Measurements from ENCODE around the gene MTHFR. TPM values are rescaled to one million over a fixed set of nuclear protein-coding genes. Genes with fewer than 3 reads are reported as not detected.

The MTHFR gene
- total RNA-seq, 4 donors from 2014 or later, result 18.6 to 46.7 (median 27.9) TPM

GRCh38 chr1:11777658-11778322 is 28.0 kb downstream of the MTHFR start:
- Histone ChIP-seq H3K27ac (no peak overlapping the region), H3K4me1 (no peaks in the 10 kb centered on the region), H3K27me3 (no peaks in the 10 kb centered on the region), H3K4me3 (no peak overlapping the region), H3K9me3 (no peaks in the 10 kb centered on the region), H3K36me3 (no peaks in the 10 kb centered on the region)
- TF ChIP-seq, protein P1, sequence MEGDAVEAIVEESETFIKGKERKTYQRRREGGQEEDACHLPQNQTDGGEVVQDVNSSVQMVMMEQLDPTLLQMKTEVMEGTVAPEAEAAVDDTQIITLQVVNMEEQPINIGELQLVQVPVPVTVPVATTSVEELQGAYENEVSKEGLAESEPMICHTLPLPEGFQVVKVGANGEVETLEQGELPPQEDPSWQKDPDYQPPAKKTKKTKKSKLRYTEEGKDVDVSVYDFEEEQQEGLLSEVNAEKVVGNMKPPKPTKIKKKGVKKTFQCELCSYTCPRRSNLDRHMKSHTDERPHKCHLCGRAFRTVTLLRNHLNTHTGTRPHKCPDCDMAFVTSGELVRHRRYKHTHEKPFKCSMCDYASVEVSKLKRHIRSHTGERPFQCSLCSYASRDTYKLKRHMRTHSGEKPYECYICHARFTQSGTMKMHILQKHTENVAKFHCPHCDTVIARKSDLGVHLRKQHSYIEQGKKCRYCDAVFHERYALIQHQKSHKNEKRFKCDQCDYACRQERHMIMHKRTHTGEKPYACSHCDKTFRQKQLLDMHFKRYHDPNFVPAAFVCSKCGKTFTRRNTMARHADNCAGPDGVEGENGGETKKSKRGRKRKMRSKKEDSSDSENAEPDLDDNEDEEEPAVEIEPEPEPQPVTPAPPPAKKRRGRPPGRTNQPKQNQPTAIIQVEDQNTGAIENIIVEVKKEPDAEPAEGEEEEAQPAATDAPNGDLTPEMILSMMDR (IDR thresholded peaks at IDR 0.05), result no peak
- TF ChIP-seq EP300 (IDR thresholded peaks at IDR 0.05) (no peak), POLR2AphosphoS5 (IDR thresholded peaks at IDR 0.05) (no peak), POLR2A (IDR thresholded peaks at IDR 0.05) (no peak)
- WGBS, 2 donors (ENCODE audit: low coverage in 1 of 2), result no CpG with 5 or more reads among the region's 8 CpGs
- no peak for ATAC-seq

GRCh38 chr1:11774753-11775152 is 31.0 kb downstream of the MTHFR start:
- Histone ChIP-seq H3K27ac (no peak overlapping the region), H3K4me3 (no peak overlapping the region), H3K9me3 (no peaks in the 10 kb centered on the region), H3K36me3 (no peaks in the 10 kb centered on the region), H3K4me1 (no peaks in the 10 kb centered on the region), H3K27me3 (peaks cover 12% of the 10 kb centered on the region)
- ATAC-seq, result no peak
- WGBS, 2 donors (ENCODE audit: low coverage in 1 of 2), result 83% methylated on average over 9 of the region's 9 CpGs; no CpG with 5 or more reads in 1 of the 2 donors
- TF ChIP-seq POLR2A (IDR thresholded peaks at IDR 0.05) (no peak), EP300 (IDR thresholded peaks at IDR 0.05) (no peak), POLR2AphosphoS5 (IDR thresholded peaks at IDR 0.05) (no peak)
- TF ChIP-seq, protein P1 (IDR thresholded peaks at IDR 0.05), result no peak

- Histone ChIP-seq H3K4me1 (no peaks in the 10 kb centered on the region), H3K27me3 (peaks cover 12% of the 10 kb centered on the region), H3K36me3 (no peaks in the 10 kb centered on the region), H3K4me3 (no peak overlapping the region), H3K27ac (no peak overlapping the region), H3K9me3 (no peaks in the 10 kb centered on the region)
- no peak for TF ChIP-seq POLR2A (IDR thresholded peaks at IDR 0.05)
- no peak for TF ChIP-seq POLR2AphosphoS5 (IDR thresholded peaks at IDR 0.05)
- TF ChIP-seq, protein P1 (IDR thresholded peaks at IDR 0.05), result no peak
- no peak for TF ChIP-seq EP300 (IDR thresholded peaks at IDR 0.05)
- WGBS, 2 donors (ENCODE audit: low coverage in 1 of 2), result 56 to 64% methylated on average over 3 of the region's 5 CpGs
- no peak for ATAC-seq
These were observed 33.3 kb downstream of the MTHFR start for GRCh38 chr1:11772458-11772857.

DNA sequence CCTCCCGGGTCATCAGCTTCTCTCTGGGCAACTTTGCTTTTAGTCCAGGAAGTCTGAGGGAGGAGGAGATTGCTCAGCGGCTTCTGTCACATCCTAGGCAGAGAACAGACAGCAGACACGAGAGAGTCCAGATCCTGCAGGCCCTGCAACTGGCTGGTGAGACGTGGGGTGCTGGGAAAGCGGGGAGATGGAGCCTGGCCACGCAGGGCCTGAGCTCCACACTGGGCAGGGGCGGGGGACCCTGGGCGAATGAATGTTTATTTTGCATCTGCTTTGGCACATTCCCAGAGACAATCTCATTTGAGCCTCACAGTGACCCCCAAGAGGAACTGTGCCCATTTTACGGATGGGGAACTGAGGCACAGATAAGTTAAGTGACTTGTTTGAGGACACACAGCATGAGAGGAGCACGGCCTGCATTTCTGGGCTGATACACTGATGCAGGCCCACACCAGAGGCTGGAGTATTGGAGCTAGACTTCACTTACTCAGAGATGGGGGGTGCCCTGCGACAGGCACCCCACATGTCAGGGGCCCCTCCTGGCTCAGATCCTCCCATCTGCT is 34.2 kb downstream of the MTHFR start:
- Histone ChIP-seq H3K9me3 (no peaks in the 10 kb centered on the region), H3K27me3 (peaks cover 19% of the 10 kb centered on the region), H3K27ac (no peak overlapping the region), H3K36me3 (no peaks in the 10 kb centered on the region), H3K4me1 (no peaks in the 10 kb centered on the region), H3K4me3 (no peak overlapping the region)
- TF ChIP-seq POLR2AphosphoS5 (IDR thresholded peaks at IDR 0.05) (no peak), POLR2A (IDR thresholded peaks at IDR 0.05) (no peak), EP300 (IDR thresholded peaks at IDR 0.05) (no peak)
- TF ChIP-seq, protein P1 (IDR thresholded peaks at IDR 0.05), result no peak
- ATAC-seq, result no peak
- 50% methylated on average over 2 of the region's 11 CpGs; no CpG with 5 or more reads in 1 of the 2 donors for WGBS, 2 donors (ENCODE audit: low coverage in 1 of 2)

DNA sequence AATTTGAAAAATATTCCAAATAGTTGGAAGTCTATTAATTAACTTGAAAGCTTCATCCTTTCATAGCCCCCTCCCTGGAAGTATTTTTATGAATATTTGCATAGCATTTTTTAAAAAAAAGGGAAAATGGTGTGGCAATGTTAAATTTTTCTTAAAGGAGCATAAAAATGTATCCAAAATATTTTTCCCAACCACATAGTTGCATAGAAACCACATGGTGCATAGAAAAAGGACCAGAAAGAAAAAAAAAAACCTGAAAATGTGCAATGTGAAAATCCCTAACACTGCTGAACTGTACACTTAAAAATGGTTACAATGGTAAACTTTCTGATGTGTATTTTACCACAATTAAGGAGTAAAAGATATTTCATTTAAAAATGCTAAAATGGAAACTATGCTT is 35.8 kb downstream of the MTHFR start:
- H3K36me3 ChIP-seq, result no peaks in the 10 kb centered on the region
- no peak for ATAC-seq

More for the DNA sequence above, 35.8 kb downstream of the MTHFR start:
- Histone ChIP-seq H3K4me3 (no peak overlapping the region), H3K27me3 (peaks cover 33% of the 10 kb centered on the region), H3K27ac (no peak overlapping the region), H3K9me3 (no peaks in the 10 kb centered on the region), H3K4me1 (no peaks in the 10 kb centered on the region)
- TF ChIP-seq, protein P1 (IDR thresholded peaks at IDR 0.05), result no peak
- TF ChIP-seq EP300 (IDR thresholded peaks at IDR 0.05), result no peak
- no peak for TF ChIP-seq POLR2A (IDR thresholded peaks at IDR 0.05)
- no peak for TF ChIP-seq POLR2AphosphoS5 (IDR thresholded peaks at IDR 0.05)

Data from gastroesophageal sphincter (tissue), 4 donors.